Body of pancreas (tissue), 4 donors: ENCODE measurements around the gene TPP2.

Experiments
- CTCF ChIP-seq, 7 experiments: fragments of 450-650 bp in 4 of 7; fragments of 200-600 bp in 3 of 7; sonication (generic) in 3 of 7; IDR thresholded peaks; one replicate each; pipeline ENCODE4 v1.5.1; 2016 to 2019; ENCODE audit warnings: antibody characterized with exemption in 7 of 7
- POLR2A ChIP-seq, 3 donors: fragments of 450-650 bp; IDR thresholded peaks; one replicate each; pipeline ENCODE4 v1.6.1; 2016; ENCODE audit warnings: antibody characterized with exemption in 3 of 3, mild to moderate bottlenecking in 2 of 3

- TF ChIP-seq CTCF (IDR thresholded peaks at IDR 0.05): no peak
- no peak for TF ChIP-seq POLR2A (IDR thresholded peaks at IDR 0.05)
Measured at GRCh38 chr13:102703726-102704035, 106.9 kb downstream of the TPP2 start.
